ENCODE results near the gene ZC3H6. TPM values are rescaled to one million over a fixed set of nuclear protein-coding genes. Genes with fewer than 3 reads are reported as not detected.

ZC3H6 gene
- total and polyA plus RNA-seq, 2 of the 13 experiments (the other 11 are each of a cell fraction or from before 2014, with no cell fraction given) = 0.71 to 0.93 TPM

- TF ChIP-seq ZNF512B (CRISPR knock-in tag; IDR thresholded peaks at IDR 0.05; ENCODE audit: borderline replicate concordance) (peak; percentile 98), ZIK1 (CRISPR knock-in tag; IDR thresholded peaks at IDR 0.05; ENCODE audit: borderline replicate concordance, low read depth) (peak; percentile 95; the same call in 1 of the 2 replicates), ZBTB38 (CRISPR knock-in tag; IDR thresholded peaks at IDR 0.05) (peak; percentile 92), ZNF788 (CRISPR knock-in tag; IDR thresholded peaks at IDR 0.05; ENCODE audit: borderline replicate concordance) (peak; percentile 95; the same call in 1 of the 2 replicates), ZNF609 (CRISPR knock-in tag; IDR thresholded peaks at IDR 0.05; ENCODE audit: borderline replicate concordance) (peak; percentile 90), BATF2 (CRISPR knock-in tag; IDR thresholded peaks at IDR 0.05) (peak; percentile 84; the same call in 1 of the 2 replicates), ZSCAN29 (CRISPR knock-in tag; conservative IDR thresholded peaks at IDR 0.05) (peak; percentile 93), ZNF552 (CRISPR knock-in tag; IDR thresholded peaks at IDR 0.05; ENCODE audit: borderline replicate concordance) (peak; percentile 95), ATF7 (IDR thresholded peaks at IDR 0.05) (no peak), ATF7 (CRISPR knock-in tag; IDR thresholded peaks at IDR 0.05) (peak; percentile 88), STAG1 (CRISPR knock-in tag; IDR thresholded peaks at IDR 0.05) (no peak; the same call in 1 of the 2 replicates), ZNF143 (CRISPR knock-in tag; IDR thresholded peaks at IDR 0.05) (peak; percentile 52; the same call in 1 of the 2 replicates), ZNF275 (CRISPR knock-in tag; IDR thresholded peaks at IDR 0.05; ENCODE audit: borderline replicate concordance) (peak; percentile 94; the same call in 1 of the 2 replicates), ZFP41 (CRISPR knock-in tag; IDR thresholded peaks at IDR 0.05; ENCODE audit: borderline replicate concordance) (peak; percentile 89; the same call in 1 of the 2 replicates), HDAC6 (IDR thresholded peaks at IDR 0.05; ENCODE audit: low read depth, low read length) (no peak), ZNF234 (CRISPR knock-in tag; conservative IDR thresholded peaks at IDR 0.05) (peak; percentile 99), HOXA3 (CRISPR knock-in tag; IDR thresholded peaks at IDR 0.05) (peak; percentile 99), KLF11 (CRISPR knock-in tag; IDR thresholded peaks at IDR 0.05) (peak; percentile 97; the same call in 1 of the 2 replicates), JUN (CRISPR knock-in tag; IDR thresholded peaks at IDR 0.05) (peak; percentile 80), ZNF460 (CRISPR knock-in tag; IDR thresholded peaks at IDR 0.05; ENCODE audit: borderline replicate concordance) (peak; percentile 69; the same call in 1 of the 2 replicates)
Observed at GRCh38 chr2:112275311-112275886, at the start of gene ZC3H6 (continued).
